PC-3 (cell line): ENCODE data around the gene SLC23A1.

Experiments used
- EZH2 ChIP-seq: fragments of 300-600 bp; sonication (generic); IDR thresholded peaks from one replicate; pipeline ENCODE4 v1.6.1; 2017; ENCODE audit warnings: antibody characterized with exemption, mild to moderate bottlenecking, low read length; ENCODE audit not compliant: unreplicated experiment
- EZH2phosphoT487 ChIP-seq: fragments of 300-600 bp; sonication (generic); IDR thresholded peaks from 2 replicates; pipeline ENCODE4 v1.6.1; 2018; ENCODE audit warnings: mild to moderate bottlenecking, antibody characterized with exemption, low read length, borderline replicate concordance
- TF ChIP-seq, protein P1 (sequence below): fragments of 300-600 bp; sonication (generic); conservative IDR thresholded peaks from 2 replicates; pipeline ENCODE4 v1.5.1; 2017; ENCODE audit warnings: antibody characterized with exemption, low read depth, mild to moderate bottlenecking, low read length

GRCh38 chr5:139378941-139379361 is 4.1 kb downstream of the SLC23A1 start:
- TF ChIP-seq EZH2phosphoT487 (no peak), EZH2 (no peak)
- TF ChIP-seq, protein P1, sequence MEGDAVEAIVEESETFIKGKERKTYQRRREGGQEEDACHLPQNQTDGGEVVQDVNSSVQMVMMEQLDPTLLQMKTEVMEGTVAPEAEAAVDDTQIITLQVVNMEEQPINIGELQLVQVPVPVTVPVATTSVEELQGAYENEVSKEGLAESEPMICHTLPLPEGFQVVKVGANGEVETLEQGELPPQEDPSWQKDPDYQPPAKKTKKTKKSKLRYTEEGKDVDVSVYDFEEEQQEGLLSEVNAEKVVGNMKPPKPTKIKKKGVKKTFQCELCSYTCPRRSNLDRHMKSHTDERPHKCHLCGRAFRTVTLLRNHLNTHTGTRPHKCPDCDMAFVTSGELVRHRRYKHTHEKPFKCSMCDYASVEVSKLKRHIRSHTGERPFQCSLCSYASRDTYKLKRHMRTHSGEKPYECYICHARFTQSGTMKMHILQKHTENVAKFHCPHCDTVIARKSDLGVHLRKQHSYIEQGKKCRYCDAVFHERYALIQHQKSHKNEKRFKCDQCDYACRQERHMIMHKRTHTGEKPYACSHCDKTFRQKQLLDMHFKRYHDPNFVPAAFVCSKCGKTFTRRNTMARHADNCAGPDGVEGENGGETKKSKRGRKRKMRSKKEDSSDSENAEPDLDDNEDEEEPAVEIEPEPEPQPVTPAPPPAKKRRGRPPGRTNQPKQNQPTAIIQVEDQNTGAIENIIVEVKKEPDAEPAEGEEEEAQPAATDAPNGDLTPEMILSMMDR = no peak
